Heart right ventricle (tissue), 16 donors: Measurements from ENCODE around the gene PLAAT3. TPM values are rescaled to one million over a fixed set of nuclear protein-coding genes. Genes with fewer than 3 reads are reported as not detected.

ENCODE experiments used
- ATAC-seq, 8 donors: fragments of 200-7000 bp; cut with Tn5 transposase; one replicate each; pipeline ENCODE4 v1.9.1; 2020; ENCODE audit warnings: mild to moderate bottlenecking in 8 of 8, moderate library complexity in 8 of 8, moderate number of reproducible peaks in 1 of 8
- DNase-seq, 2 donors: peaks; one replicate each; pipeline ENCODE4 v3.0.0-alpha.2; 2020
- H3K27ac ChIP-seq, 10 donors: fragments of 200-600 bp; sonication (generic) in 2 of 10; one replicate each; pipeline versions ENCODE4 v1.5.0 to v1.8.0; 2020 to 2022; ENCODE audit warnings: mild to moderate bottlenecking in 3 of 10
- H3K27me3 ChIP-seq, 7 donors: fragments of 200-600 bp; one replicate each; pipeline ENCODE4 v1.8.0; 2021 to 2022; ENCODE audit warnings: mild to moderate bottlenecking in 2 of 7
- H3K36me3 ChIP-seq, 9 donors: fragments of 200-600 bp; sonication (generic) in 1 of 9; one replicate each; pipeline versions ENCODE4 v1.5.0 to v1.8.0; 2020 to 2022; ENCODE audit warnings: mild to moderate bottlenecking in 2 of 9
- H3K4me1 ChIP-seq, 9 donors: fragments of 200-600 bp; sonication (generic) in 1 of 9; one replicate each; pipeline versions ENCODE4 v1.5.0 to v1.8.0; 2020 to 2022; ENCODE audit warnings: mild to moderate bottlenecking in 4 of 9
- H3K4me3 ChIP-seq, 10 donors: fragments of 200-600 bp; sonication (generic) in 2 of 10; one replicate each; pipeline versions ENCODE4 v1.5.0 to v1.8.0; 2020 to 2022; ENCODE audit warnings: mild to moderate bottlenecking in 7 of 10, moderate library complexity in 2 of 10
- H3K9me3 ChIP-seq, 11 donors: fragments of 200-600 bp in 10 of 11; sonication (generic) in 2 of 11; one replicate each; pipeline versions ENCODE4 v1.5.0 to v1.8.0; 2013 to 2022; ENCODE audit warnings: mild to moderate bottlenecking in 2 of 11, control low read depth in 1 of 11, moderate library complexity in 1 of 11
- WGBS, 2 donors: extraction: QIAGEN DNeasy Blood & Tissue Kit; methylation state at CpG; one replicate each; pipeline ENCODE4 v1.1.7; 2013; ENCODE audit warnings: inconsistent platforms in 1 of 2; 5-methylcytosine and 5-hydroxymethylcytosine counted together
- intact Hi-C, 10 donors: fragments of 100-400 bp; cut with DNase I; formaldehyde crosslinking; loops; one replicate each; pipeline versions ENCODE4 v1.11.1 to v1.14.2; 2022
- polyA plus RNA-seq, 2 donors: library from polyadenylated mRNA; stranded (reverse); fragments of 200-250 nt; gene quantifications; one replicate each; pipeline ENCODE4 v1.2.3, GENCODE V29; 2013
- total RNA-seq, 10 donors: library from RNA; stranded (reverse); fragmentation: NEBNext Ultra II Directional in 3 of 10; extraction: Animal tissue kit (Norgen Biotek cat#: 25700) in 3 of 10; gene quantifications; one replicate each; pipeline versions ENCODE4 v1.2.1 to v1.2.4, GENCODE V29; 2021 to 2023
- TF ChIP-seq, protein P1 (sequence below), 9 donors: fragments of 200-600 bp; sonication (generic) in 2 of 9; IDR thresholded peaks; one replicate each; pipeline versions ENCODE4 v1.5.0 to v1.8.0; 2021 to 2022; ENCODE audit warnings: antibody characterized with exemption in 9 of 9, mild to moderate bottlenecking in 5 of 9, moderate library complexity in 1 of 9
- donor health status: Arrhythmogenic right ventricular cardiomyopathy.
- donor health status: ischemic (EF 13 %, LVEDD 7.1; RV severe dilation, severe dysfunction).
- donor health status: healthy with polysubstance abuse.
- donor health status: DM: no; HTN: yes; CAD: no.
- donor health status: DM: no; HTN: no; CAD: no.
- donor health status: ischemic (EF 25% LVEDD 6.9; RV normal size, moderate dysfunction).
- donor health status: ischemic (EF 25% LVEDD 5.7; RV mildly dilated, moderate dysfunction).
- donor health status: healthy.
- donor health status: DM: yes; HTN: yes; CAD: no.
- donor health status: Ischemic cardiomyopathy.
- donor health status: ischemic (EF 35%, LVEDD 5.7; RV mildly dilated, moderate dysfunction).
- donor health status: nonischemic (EF 11% LVEDD 7.7; RV severe dilation, severe dysfunction).
- donor health status: DM: yes; HTN: yes; CAD: no.
- donor health status: PGD.
- donor health status: ischemic (EF 29% LVEDD 5.4; RV normal size, mild dysfunction).
- donor health status: nonischemic (EF 23%, LVEDD 6.1; RV moderate dilation, normal function).

Gene PLAAT3
- total and polyA plus RNA-seq, 12 donors, result 82.8 to 211 (median 137) TPM

- TF ChIP-seq, protein P1, sequence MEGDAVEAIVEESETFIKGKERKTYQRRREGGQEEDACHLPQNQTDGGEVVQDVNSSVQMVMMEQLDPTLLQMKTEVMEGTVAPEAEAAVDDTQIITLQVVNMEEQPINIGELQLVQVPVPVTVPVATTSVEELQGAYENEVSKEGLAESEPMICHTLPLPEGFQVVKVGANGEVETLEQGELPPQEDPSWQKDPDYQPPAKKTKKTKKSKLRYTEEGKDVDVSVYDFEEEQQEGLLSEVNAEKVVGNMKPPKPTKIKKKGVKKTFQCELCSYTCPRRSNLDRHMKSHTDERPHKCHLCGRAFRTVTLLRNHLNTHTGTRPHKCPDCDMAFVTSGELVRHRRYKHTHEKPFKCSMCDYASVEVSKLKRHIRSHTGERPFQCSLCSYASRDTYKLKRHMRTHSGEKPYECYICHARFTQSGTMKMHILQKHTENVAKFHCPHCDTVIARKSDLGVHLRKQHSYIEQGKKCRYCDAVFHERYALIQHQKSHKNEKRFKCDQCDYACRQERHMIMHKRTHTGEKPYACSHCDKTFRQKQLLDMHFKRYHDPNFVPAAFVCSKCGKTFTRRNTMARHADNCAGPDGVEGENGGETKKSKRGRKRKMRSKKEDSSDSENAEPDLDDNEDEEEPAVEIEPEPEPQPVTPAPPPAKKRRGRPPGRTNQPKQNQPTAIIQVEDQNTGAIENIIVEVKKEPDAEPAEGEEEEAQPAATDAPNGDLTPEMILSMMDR (IDR thresholded peaks at IDR 0.05), result no peak
- intact Hi-C loops, result loop anchor here in 1 of 10 donors (10.0 kb wide), 1 partner anchor 55 kb away; no protein-coding TSS in a partner anchor
- no peak overlapping the region for H3K27ac ChIP-seq
- WGBS, 2 donors, result 90 to 93% methylated on average over 3 of the region's 3 CpGs
- peaks cover 0 to 13% (median 0%) of the 10 kb centered on the region in 9 donors for H3K36me3 ChIP-seq
- H3K27me3 ChIP-seq, result no peaks in the 10 kb centered on the region
- no peak overlapping the region for H3K4me3 ChIP-seq
- DNase-seq (no peak), ATAC-seq (no peak)
- peaks cover under 1 to 34% (median 23%) of the 10 kb centered on the region in 9 donors for H3K4me1 ChIP-seq
- H3K9me3 ChIP-seq, result no peaks in the 10 kb centered on the region
Observed at GRCh38 chr11:63569570-63569969, 44.7 kb downstream of the PLAAT3 start.

- H3K4me3 ChIP-seq, result no peak overlapping the region
- no peaks in the 10 kb centered on the region for H3K36me3 ChIP-seq
- intact Hi-C loops, result loop anchor here in 1 of 10 donors (10.0 kb wide), 1 partner anchor 58 kb away; no protein-coding TSS in a partner anchor
- DNase-seq (peak in 1 of 2 donors; percentile 50), ATAC-seq (peak; percentile 78 to 97 (median 89))
- TF ChIP-seq, protein P1 (IDR thresholded peaks at IDR 0.05), result no peak
- peak overlapping the region in 8 of 10 donors; percentile 2 to 63 (median 48) for H3K27ac ChIP-seq
- peaks cover 0 to 25% (median 12%) of the 10 kb centered on the region in 9 donors for H3K4me1 ChIP-seq
- WGBS, 2 donors, result 29 to 31% methylated on average over 5 of the region's 5 CpGs
- H3K27me3 ChIP-seq, result no peaks in the 10 kb centered on the region
- H3K9me3 ChIP-seq, result no peaks in the 10 kb centered on the region
Observed at GRCh38 chr11:63567044-63567840, 47.0 kb downstream of the PLAAT3 start.

DNA sequence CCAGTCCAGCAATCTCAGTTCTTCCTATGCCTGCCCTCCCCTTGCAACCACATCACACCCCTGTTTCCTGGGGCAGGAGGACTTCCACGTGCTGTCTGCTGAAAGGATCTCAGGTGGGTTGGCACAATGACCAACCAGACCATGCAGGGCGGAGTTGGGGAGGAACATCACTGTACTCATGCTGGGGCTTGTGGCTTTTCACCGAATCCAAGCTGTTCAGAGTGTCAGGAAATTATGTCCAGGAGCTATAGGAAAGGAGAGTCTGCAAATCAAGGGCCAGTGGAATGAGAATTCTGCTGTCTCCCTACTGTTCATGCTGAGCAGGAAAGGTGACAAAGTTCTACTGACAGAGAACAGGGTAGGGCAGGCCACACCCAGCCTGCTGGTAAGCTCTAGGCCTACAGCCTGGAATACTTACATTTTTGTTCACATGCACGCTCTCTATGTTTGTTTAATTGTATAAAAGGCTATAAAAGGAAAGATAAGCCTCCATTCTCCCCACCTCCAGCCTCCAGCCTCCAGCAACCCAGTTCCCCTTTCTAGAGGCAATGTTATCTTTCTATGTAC lies 49.4 kb downstream of the PLAAT3 start:
- H3K9me3 ChIP-seq, result no peaks in the 10 kb centered on the region
- no peak overlapping the region for H3K27ac ChIP-seq
- no peaks in the 10 kb centered on the region for H3K27me3 ChIP-seq
- no peak overlapping the region for H3K4me3 ChIP-seq
- DNase-seq (no peak), ATAC-seq (no peak)
- no peaks in the 10 kb centered on the region for H3K36me3 ChIP-seq
- intact Hi-C loops, result loop anchor here in 1 of 10 donors (10.0 kb wide), 1 partner anchor 60 kb away; no protein-coding TSS in a partner anchor
- H3K4me1 ChIP-seq, result peaks cover 0 to 37% (median 12%) of the 10 kb centered on the region in 9 donors
- 86 to 89% methylated on average over 4 of the region's 4 CpGs for WGBS, 2 donors
- TF ChIP-seq, protein P1 (IDR thresholded peaks at IDR 0.05), result no peak

DNA sequence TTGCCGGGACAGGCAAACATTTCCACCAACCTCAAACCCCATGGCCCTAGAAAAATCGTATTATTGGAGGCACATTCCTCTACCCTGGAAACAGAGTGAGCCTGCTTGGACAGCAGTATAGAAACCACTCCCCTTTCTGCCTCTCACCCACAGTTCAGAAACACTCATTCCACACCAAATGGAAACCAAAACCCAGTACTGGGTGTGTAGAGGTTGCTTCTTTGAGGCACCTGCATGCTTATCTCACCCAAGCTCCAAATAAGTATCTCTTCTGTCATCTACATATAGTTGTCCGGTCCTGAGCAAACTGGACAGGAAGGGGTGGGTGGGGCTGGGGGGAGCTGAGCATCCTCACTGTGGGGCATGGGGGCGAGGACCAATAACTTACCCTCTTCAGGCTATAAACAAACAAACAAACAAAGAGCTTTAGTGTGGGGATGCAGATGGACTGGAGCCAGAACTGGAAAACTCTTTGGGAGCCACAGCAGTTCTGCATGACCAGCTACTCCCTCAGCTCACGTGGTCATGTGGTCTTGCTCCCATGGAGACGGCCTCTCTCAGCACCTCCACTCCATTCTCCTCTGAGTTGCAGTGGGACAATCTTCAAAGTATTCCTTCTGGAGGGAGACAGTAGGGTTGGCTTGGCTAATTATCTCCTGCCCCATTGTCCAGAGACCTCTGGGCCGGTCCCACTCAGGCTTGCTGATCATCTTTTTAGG lies 50.0 kb downstream of the PLAAT3 start:
- H3K4me3 ChIP-seq, result no peak overlapping the region
- H3K4me1 ChIP-seq, result peaks cover 0 to 37% (median 12%) of the 10 kb centered on the region in 9 donors
- no peaks in the 10 kb centered on the region for H3K9me3 ChIP-seq
- H3K36me3 ChIP-seq, result no peaks in the 10 kb centered on the region
- WGBS, 2 donors, result 75 to 81% methylated on average over 7 of the region's 7 CpGs
- TF ChIP-seq, protein P1 (IDR thresholded peaks at IDR 0.05), result no peak
- no peak for ATAC-seq
- no peak overlapping the region for H3K27ac ChIP-seq
- no peaks in the 10 kb centered on the region for H3K27me3 ChIP-seq
- intact Hi-C loops, result loop anchor here in 1 of 10 donors (10.0 kb wide), 1 partner anchor 61 kb away; no protein-coding TSS in a partner anchor
- DNase-seq, result no peak
